ENCODE results near the gene GEMIN2.

The GEMIN2 gene

GRCh38 chr14:39114073-39114838 is at the start of gene GEMIN2:
Gene GEMIN2, plus strand, starts transcription at chr14:39114323. Its CDS starts 16 bp downstream, at chr14:39114339.
- no peak for TF ChIP-seq GATA3 (IDR thresholded peaks at IDR 0.05; ENCODE audit: low read depth, low read length)
- TF ChIP-seq GATA2 (IDR thresholded peaks at IDR 0.05; ENCODE audit: low read depth, low read length) = no peak

- no peak for TF ChIP-seq GATA2 (IDR thresholded peaks at IDR 0.05; ENCODE audit: low read depth, low read length)
Observed at GRCh38 chr14:39069923-39070322, 44.2 kb upstream of the GEMIN2 start.

- TF ChIP-seq GATA2 (IDR thresholded peaks at IDR 0.05; ENCODE audit: low read depth, low read length) (no peak), GATA3 (IDR thresholded peaks at IDR 0.05; ENCODE audit: low read depth, low read length) (no peak)
Observed at GRCh38 chr14:39071096-39071495, 43.0 kb upstream of the GEMIN2 start.

GRCh38 chr14:39080886-39081285 is 33.2 kb upstream of the GEMIN2 start:
- TF ChIP-seq GATA2 (IDR thresholded peaks at IDR 0.05; ENCODE audit: low read depth, low read length) = no peak
- no peak for TF ChIP-seq GATA3 (IDR thresholded peaks at IDR 0.05; ENCODE audit: low read depth, low read length)

GRCh38 chr14:39083127-39083526 is 31.0 kb upstream of the GEMIN2 start:
- TF ChIP-seq GATA3 (IDR thresholded peaks at IDR 0.05; ENCODE audit: low read depth, low read length) (no peak), GATA2 (IDR thresholded peaks at IDR 0.05; ENCODE audit: low read depth, low read length) (no peak)

- TF ChIP-seq GATA2 (IDR thresholded peaks at IDR 0.05; ENCODE audit: low read depth, low read length) (no peak), GATA3 (IDR thresholded peaks at IDR 0.05; ENCODE audit: low read depth, low read length) (no peak)
Observed at GRCh38 chr14:39085933-39086332, 28.2 kb upstream of the GEMIN2 start.

GRCh38 chr14:39087493-39087892 is 26.6 kb upstream of the GEMIN2 start:
- TF ChIP-seq GATA3 (IDR thresholded peaks at IDR 0.05; ENCODE audit: low read depth, low read length) (no peak), GATA2 (IDR thresholded peaks at IDR 0.05; ENCODE audit: low read depth, low read length) (no peak)

- TF ChIP-seq GATA2 (IDR thresholded peaks at IDR 0.05; ENCODE audit: low read depth, low read length) (no peak), GATA3 (IDR thresholded peaks at IDR 0.05; ENCODE audit: low read depth, low read length) (no peak)
Observed at GRCh38 chr14:39090548-39091111, 23.5 kb upstream of the GEMIN2 start.

GRCh38 chr14:39091716-39092115 is 22.4 kb upstream of the GEMIN2 start:
- TF ChIP-seq GATA2 (IDR thresholded peaks at IDR 0.05; ENCODE audit: low read depth, low read length) (no peak), GATA3 (IDR thresholded peaks at IDR 0.05; ENCODE audit: low read depth, low read length) (no peak)

GRCh38 chr14:39094515-39094914 is 19.6 kb upstream of the GEMIN2 start:
- no peak for TF ChIP-seq GATA3 (IDR thresholded peaks at IDR 0.05; ENCODE audit: low read depth, low read length)
- TF ChIP-seq GATA2 (IDR thresholded peaks at IDR 0.05; ENCODE audit: low read depth, low read length) = no peak

- TF ChIP-seq GATA3 (IDR thresholded peaks at IDR 0.05; ENCODE audit: low read depth, low read length) = no peak
- TF ChIP-seq GATA2 (IDR thresholded peaks at IDR 0.05; ENCODE audit: low read depth, low read length) = no peak
Observed at GRCh38 chr14:39097159-39097558, 17.0 kb upstream of the GEMIN2 start.

- TF ChIP-seq GATA2 (IDR thresholded peaks at IDR 0.05; ENCODE audit: low read depth, low read length) (no peak), GATA3 (IDR thresholded peaks at IDR 0.05; ENCODE audit: low read depth, low read length) (no peak)
Observed at GRCh38 chr14:39099748-39100147, 14.4 kb upstream of the GEMIN2 start.

- TF ChIP-seq GATA2 (IDR thresholded peaks at IDR 0.05; ENCODE audit: low read depth, low read length) = no peak
Observed at GRCh38 chr14:39102265-39102968, 11.7 kb upstream of the GEMIN2 start.

- TF ChIP-seq GATA2 (IDR thresholded peaks at IDR 0.05; ENCODE audit: low read depth, low read length) (no peak), GATA3 (IDR thresholded peaks at IDR 0.05; ENCODE audit: low read depth, low read length) (no peak)
Observed at GRCh38 chr14:39102969-39103957, 10.9 kb upstream of the GEMIN2 start, which contains the start of gene SEC23A. Gene SEC23A, minus strand, starts transcription at chr14:39103235. Its CDS starts 7,117 bp downstream, at chr14:39096118.
